Prostate gland (tissue), 2 donors: Measurements from ENCODE around the gene KTN1.

ENCODE experiments used
- CTCF ChIP-seq, 4 experiments: fragments of 200-600 bp in 2 of 4; fragments of 450-650 bp in 2 of 4; sonication (generic) in 2 of 4; IDR thresholded peaks; 1 replicate in 3 of 4; 2 replicates in 1 of 4; pipeline ENCODE4 v1.5.1; 2016 to 2019; ENCODE audit warnings: antibody characterized with exemption in 4 of 4, mild to moderate bottlenecking in 2 of 4, moderate library complexity in 2 of 4
- POLR2AphosphoS5 ChIP-seq: sonication (generic); formaldehyde crosslinking; IDR thresholded peaks from one replicate; pipeline ENCODE4 v1.6.1; 2017; ENCODE audit warnings: antibody characterized with exemption

- TF ChIP-seq POLR2AphosphoS5 (no peak), CTCF (IDR thresholded peaks at IDR 0.05) (no peak)
Measured at GRCh38 chr14:55599250-55599879, 19.4 kb downstream of the KTN1 start.
